Measurements from ENCODE around the gene ELMO1. TPM values are rescaled to one million over a fixed set of nuclear protein-coding genes. Genes with fewer than 3 reads are reported as not detected.

The ELMO1 gene
- total and polyA plus RNA-seq, 10 of the 15 experiments (the other 5 are each of a cell fraction or from before 2014, with no cell fraction given) = 22.6 to 85.9 (median 56.6) TPM

- TF ChIP-seq CEBPZ (IDR thresholded peaks at IDR 0.05; ENCODE audit: low read depth, low read length) = no peak
- TF ChIP-seq MEF2A (IDR thresholded peaks at IDR 0.05; ENCODE audit: insufficient read depth, low read depth, low read length) = no peak
- peak; percentile 63 for TF ChIP-seq IKZF1 (conservative IDR thresholded peaks at IDR 0.05)
- peak; percentile 76; the same call in 1 of the 2 replicates for TF ChIP-seq RELB (IDR thresholded peaks at IDR 0.05; ENCODE audit: low read depth)
- peak; percentile 52 for TF ChIP-seq SKIL (IDR thresholded peaks at IDR 0.05; ENCODE audit: low read depth, poor library complexity, severe bottlenecking)
- TF ChIP-seq ZNF207 (IDR thresholded peaks at IDR 0.05; ENCODE audit: borderline replicate concordance) = no peak
- TF ChIP-seq E2F4 (IDR thresholded peaks at IDR 0.05; ENCODE audit: low read depth, low read length) = no peak
- TF ChIP-seq ZNF24 (IDR thresholded peaks at IDR 0.05) = peak; percentile 93
- no peak for TF ChIP-seq MEF2B (IDR thresholded peaks at IDR 0.05; ENCODE audit: partially characterized antibody, poor library complexity, severe bottlenecking)
- TF ChIP-seq RFX5 (IDR thresholded peaks at IDR 0.05; ENCODE audit: low read depth, low read length) = no peak
- TF ChIP-seq BCL11A (IDR thresholded peaks at IDR 0.05; ENCODE audit: low read depth, low read length) = no peak
- TF ChIP-seq MTA2 (IDR thresholded peaks at IDR 0.05; ENCODE audit: low read depth) = no peak
- TF ChIP-seq STAT1 (conservative IDR thresholded peaks at IDR 0.05) = no peak
- no peak for TF ChIP-seq NFYB (IDR thresholded peaks at IDR 0.05; ENCODE audit: insufficient read depth, low read depth, low read length)
- TF ChIP-seq RUNX3 (IDR thresholded peaks at IDR 0.05; ENCODE audit: low read length) = no peak
- TF ChIP-seq E4F1 (IDR thresholded peaks at IDR 0.05; ENCODE audit: borderline replicate concordance, partially characterized antibody) = no peak
- TF ChIP-seq EED (IDR thresholded peaks at IDR 0.05; ENCODE audit: low read depth) = peak; percentile 38
- TF ChIP-seq YY1 (IDR thresholded peaks at IDR 0.05; ENCODE audit: low read depth, low read length) = no peak
These were observed 504.9 kb downstream of the ELMO1 start (continued) for GRCh38 chr7:36943591-36944435.

All from GM12878 (cell line).